GM12873 (cell line): Measurements from ENCODE around the gene STAT3.

Source experiments
- CTCF ChIP-seq: IDR thresholded peaks from 2 replicates; pipeline ENCODE4 v1.5.1; 2012; ENCODE audit warnings: low read depth, mild to moderate bottlenecking, moderate library complexity, low read length, control low read depth; ENCODE audit not compliant: insufficient read depth; ENCODE audit errors: missing control alignments

STAT3 gene

GRCh38 chr17:42422958-42423712 is 34.9 kb upstream of the STAT3 start, which contains the start of gene CAVIN1:
CAVIN1 (minus strand) TSS chr17:42423256; CDS start chr17:42423097, 159 bp downstream.
- TF ChIP-seq CTCF: no peak

- TF ChIP-seq CTCF: no peak
These were observed 34.2 kb upstream of the STAT3 start for GRCh38 chr17:42422412-42422957.

- TF ChIP-seq CTCF: no peak
These were observed 33.5 kb upstream of the STAT3 start for GRCh38 chr17:42421507-42422338.

- no peak for TF ChIP-seq CTCF
These were observed 32.9 kb upstream of the STAT3 start for GRCh38 chr17:42421136-42421506.

- TF ChIP-seq CTCF: no peak
These were observed 26.6 kb upstream of the STAT3 start for GRCh38 chr17:42414704-42415409.

GRCh38 chr17:42413464-42414040 is 25.3 kb upstream of the STAT3 start:
- TF ChIP-seq CTCF: no peak
